NCI-H1436 (cell line): ENCODE data around the gene ARHGAP26.

Source experiments
- DNase-seq: peaks from one replicate; lab custom pipeline; 2025; lab: John Stamatoyannopoulos, UW

Gene ARHGAP26

GRCh38 chr5:142829801-142830220 lies 59.6 kb downstream of the ARHGAP26 start:
- DNase-seq: no peak

GRCh38 chr5:142830241-142831008 lies 60.2 kb downstream of the ARHGAP26 start:
- no peak for DNase-seq

- DNase-seq: no peak
Measured at GRCh38 chr5:142831009-142831383, 60.8 kb downstream of the ARHGAP26 start.

GRCh38 chr5:142832263-142832662 lies 62.1 kb downstream of the ARHGAP26 start:
- DNase-seq: no peak

GRCh38 chr5:142833517-142834449 lies 63.6 kb downstream of the ARHGAP26 start:
- no peak for DNase-seq

- no peak for DNase-seq
Measured at GRCh38 chr5:142834504-142834903, 64.3 kb downstream of the ARHGAP26 start.

GRCh38 chr5:142835540-142835939 lies 65.4 kb downstream of the ARHGAP26 start:
- DNase-seq: no peak

- no peak for DNase-seq
Measured at GRCh38 chr5:142836048-142836447, 65.9 kb downstream of the ARHGAP26 start.

GRCh38 chr5:142837081-142837725 lies 67.0 kb downstream of the ARHGAP26 start:
- DNase-seq: no peak

- no peak for DNase-seq
Measured at GRCh38 chr5:142838845-142839244, 68.7 kb downstream of the ARHGAP26 start.

GRCh38 chr5:142839711-142840346 lies 69.7 kb downstream of the ARHGAP26 start:
- no peak for DNase-seq

GRCh38 chr5:142840575-142840974 lies 70.4 kb downstream of the ARHGAP26 start:
- no peak for DNase-seq

GRCh38 chr5:142841511-142842265 lies 71.5 kb downstream of the ARHGAP26 start:
- DNase-seq: no peak

GRCh38 chr5:142842994-142843905 lies 73.1 kb downstream of the ARHGAP26 start:
- DNase-seq: no peak

- DNase-seq: no peak
Measured at GRCh38 chr5:142844866-142845265, 74.7 kb downstream of the ARHGAP26 start.

- no peak for DNase-seq
Measured at GRCh38 chr5:142845402-142845921, 75.3 kb downstream of the ARHGAP26 start.

GRCh38 chr5:142845954-142846398 lies 75.8 kb downstream of the ARHGAP26 start:
- no peak for DNase-seq

GRCh38 chr5:142846406-142846805 lies 76.2 kb downstream of the ARHGAP26 start:
- no peak for DNase-seq

- DNase-seq: no peak
Measured at GRCh38 chr5:142847898-142848790, 78.0 kb downstream of the ARHGAP26 start.
